Smooth muscle cell (in vitro differentiated cells): Measurements from ENCODE around the gene SHROOM1. TPM values are rescaled to one million over a fixed set of nuclear protein-coding genes. Genes with fewer than 3 reads are reported as not detected.
A peak's percentile ranks its signal among the peaks of the same experiment; 100 is the strongest.

Source experiments
- DNase-seq: peaks from one replicate; lab custom pipeline; 2025; ENCODE audit not compliant: unreplicated experiment; lab: John Stamatoyannopoulos, UW
- H2AFZ ChIP-seq: fragments of 200-600 bp; sonication (generic); 2 replicates; pipeline ENCODE4 v1.6.0; 2016; ENCODE audit warnings: antibody characterized with exemption, low read depth, mild to moderate bottlenecking
- H3F3A ChIP-seq: fragments of 200-600 bp; sonication (generic); 2 replicates; pipeline ENCODE4 v1.6.0; 2017; ENCODE audit warnings: antibody characterized with exemption, low read depth
- H3K27ac ChIP-seq: fragments of 200-600 bp; sonication (generic); 2 replicates; pipeline ENCODE4 v1.5.1; 2016; ENCODE audit warnings: low read depth, mild to moderate bottlenecking
- H3K27me3 ChIP-seq: fragments of 200-600 bp; sonication (generic); 2 replicates; pipeline ENCODE4 v1.6.1; 2016; ENCODE audit warnings: low read depth, mild to moderate bottlenecking
- H3K36me3 ChIP-seq: fragments of 200-600 bp; sonication (generic); 2 replicates; pipeline ENCODE4 v1.5.1; 2016; ENCODE audit warnings: low read depth
- H3K4me1 ChIP-seq: fragments of 200-600 bp; sonication (generic); 2 replicates; pipeline ENCODE4 v1.5.1; 2016; ENCODE audit warnings: low read depth
- H3K4me2 ChIP-seq: fragments of 200-600 bp; sonication (generic); 2 replicates; pipeline ENCODE4 v1.6.0; 2016; ENCODE audit warnings: mild to moderate bottlenecking
- H3K4me3 ChIP-seq: fragments of 200-600 bp; sonication (generic); 2 replicates; pipeline ENCODE4 v1.5.1; 2016; ENCODE audit warnings: mild to moderate bottlenecking
- H3K79me2 ChIP-seq: fragments of 200-600 bp; sonication (generic); 2 replicates; pipeline ENCODE4 v1.6.0; 2016; ENCODE audit warnings: low read depth, mild to moderate bottlenecking
- H3K9ac ChIP-seq: fragments of 200-600 bp; sonication (generic); 2 replicates; pipeline ENCODE4 v1.6.0; 2016; ENCODE audit warnings: low read depth
- H3K9me3 ChIP-seq: fragments of 200-600 bp; sonication (generic); replicated peaks from 2 replicates; pipeline ENCODE4 v1.5.1; 2016; ENCODE audit warnings: low read depth
- H4K20me1 ChIP-seq: fragments of 200-600 bp; sonication (generic); 2 replicates; pipeline ENCODE4 v1.6.0; 2016; ENCODE audit warnings: low read depth
- WGBS: methylation state at CpG from one replicate; pipeline ENCODE4 v1.1.7; 2016; ENCODE audit warnings: low lambda C conversion rate; 5-methylcytosine and 5-hydroxymethylcytosine counted together
- polyA plus RNA-seq: library from polyadenylated mRNA; unstranded; fragments of >200 nt; fragmentation: Nextera tagmentation; extraction: Ambion mirVana; gene quantifications from 2 replicates; pipeline ENCODE4 v1.2.1, GENCODE V29; 2016
- small RNA-seq: library from RNA; depleted of rRNA; stranded (forward); fragments of <200 nt; gene quantifications from one replicate; pipeline ENCODE3, GENCODE V24; 2014
- total RNA-seq: library from RNA; depleted of rRNA; stranded (reverse); fragments of >200 nt; gene quantifications from 2 replicates; pipeline ENCODE4 v1.2.3, GENCODE V29; 2014
- TF ChIP-seq, protein P1 (sequence below): fragments of 200-600 bp; sonication (generic); IDR thresholded peaks from 2 replicates; pipeline ENCODE4 v1.5.1; 2017; ENCODE audit warnings: borderline replicate concordance, mild to moderate bottlenecking, antibody characterized with exemption; ENCODE audit not compliant: insufficient read depth, poor library complexity, severe bottlenecking

Gene SHROOM1
- total and polyA plus RNA-seq, 2 experiments from 2014 or later: 5.9 to 12.0 TPM

DNA sequence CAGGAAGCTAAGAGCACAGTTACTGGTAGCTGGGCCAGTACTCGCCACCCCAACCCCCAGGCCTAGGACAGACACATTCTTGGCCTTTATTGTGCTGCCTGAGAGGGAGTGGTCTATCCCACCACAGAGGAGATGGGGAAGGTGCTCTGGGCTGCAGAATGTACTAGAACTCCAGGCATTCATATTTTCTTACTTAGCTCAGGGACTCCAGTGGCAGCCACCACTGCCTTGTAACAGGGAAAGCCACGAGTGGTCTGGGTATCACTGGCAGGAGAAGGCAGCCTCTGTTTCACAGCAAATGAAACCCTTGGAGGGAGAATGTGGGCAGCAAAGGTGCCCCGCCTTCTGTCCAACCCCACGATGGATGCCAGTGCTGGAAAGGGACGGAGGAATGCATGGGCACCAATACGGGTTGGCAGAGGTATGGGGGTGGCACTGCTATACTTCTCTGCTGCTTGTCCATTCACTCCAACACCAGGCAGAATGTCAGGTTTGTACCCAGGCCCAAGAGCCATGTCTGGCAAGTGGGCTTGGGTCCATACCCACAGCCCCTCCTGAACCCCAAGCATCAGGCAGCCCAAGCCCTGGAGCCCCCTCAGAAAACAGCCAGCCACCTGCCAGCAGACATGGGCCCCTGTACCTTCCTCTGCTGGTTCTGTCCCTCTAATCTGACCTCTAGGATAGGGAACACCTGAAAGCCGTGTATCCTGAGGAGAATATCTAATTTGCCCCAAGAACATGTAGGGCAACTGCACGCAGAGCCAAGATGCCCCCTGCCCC is 58.0 kb downstream of the SHROOM1 start:
- TF ChIP-seq, protein P1, sequence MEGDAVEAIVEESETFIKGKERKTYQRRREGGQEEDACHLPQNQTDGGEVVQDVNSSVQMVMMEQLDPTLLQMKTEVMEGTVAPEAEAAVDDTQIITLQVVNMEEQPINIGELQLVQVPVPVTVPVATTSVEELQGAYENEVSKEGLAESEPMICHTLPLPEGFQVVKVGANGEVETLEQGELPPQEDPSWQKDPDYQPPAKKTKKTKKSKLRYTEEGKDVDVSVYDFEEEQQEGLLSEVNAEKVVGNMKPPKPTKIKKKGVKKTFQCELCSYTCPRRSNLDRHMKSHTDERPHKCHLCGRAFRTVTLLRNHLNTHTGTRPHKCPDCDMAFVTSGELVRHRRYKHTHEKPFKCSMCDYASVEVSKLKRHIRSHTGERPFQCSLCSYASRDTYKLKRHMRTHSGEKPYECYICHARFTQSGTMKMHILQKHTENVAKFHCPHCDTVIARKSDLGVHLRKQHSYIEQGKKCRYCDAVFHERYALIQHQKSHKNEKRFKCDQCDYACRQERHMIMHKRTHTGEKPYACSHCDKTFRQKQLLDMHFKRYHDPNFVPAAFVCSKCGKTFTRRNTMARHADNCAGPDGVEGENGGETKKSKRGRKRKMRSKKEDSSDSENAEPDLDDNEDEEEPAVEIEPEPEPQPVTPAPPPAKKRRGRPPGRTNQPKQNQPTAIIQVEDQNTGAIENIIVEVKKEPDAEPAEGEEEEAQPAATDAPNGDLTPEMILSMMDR: no peak
- Histone ChIP-seq H3K4me2 (no peak overlapping the region), H3K9me3 (no peaks in the 10 kb centered on the region), H2AFZ (no peak overlapping the region), H3K36me3 (no peaks in the 10 kb centered on the region), H3K27me3 (no peaks in the 10 kb centered on the region), H4K20me1 (peaks cover 79% of the 10 kb centered on the region), H3K4me3 (no peak overlapping the region), H3K4me1 (peaks cover 19% of the 10 kb centered on the region), H3K79me2 (peaks cover 81% of the 10 kb centered on the region), H3F3A (no peaks in the 10 kb centered on the region), H3K9ac (no peak overlapping the region), H3K27ac (peak overlapping the region; percentile 38)
- WGBS: 85% methylated on average over 8 of the region's 8 CpGs
- no peak for DNase-seq

Small RNA genes within 50 kb of the gene (small RNA-seq; reads per million reads assigned to genes)
- not detected for gene RNA5SP192

Other genes starting within 250 kb of the SHROOM1 start
- gene IL13, start 172.5 kb downstream of the SHROOM1 start, total RNA-seq: 0.18 and 0.63 TPM in 2 replicates
- gene IL13, start 172.5 kb downstream of the SHROOM1 start, polyA plus RNA-seq: 0.70 TPM in 1 of 2 replicates, not detected in the other
- not detected in 2 replicates for gene IL4, start 156.7 kb downstream of the SHROOM1 start, total RNA-seq
- gene IL4, start 156.7 kb downstream of the SHROOM1 start, polyA plus RNA-seq: not detected in 2 replicates
- 16.0 and 21.4 TPM in 2 replicates for gene KIF3A, start 93.1 kb downstream of the SHROOM1 start, total RNA-seq
- gene KIF3A, start 93.1 kb downstream of the SHROOM1 start, polyA plus RNA-seq: 12.6 and 18.4 TPM in 2 replicates
- gene CCNI2, start 83.2 kb downstream of the SHROOM1 start, total RNA-seq: 0.36 and 0.81 TPM in 2 replicates
- gene CCNI2, start 83.2 kb downstream of the SHROOM1 start, polyA plus RNA-seq: 0.41 and 1.7 TPM in 2 replicates
- gene SEPTIN8, start 53.4 kb downstream of the SHROOM1 start, total RNA-seq: 68.1 and 71.5 TPM in 2 replicates
- gene SEPTIN8, start 53.4 kb downstream of the SHROOM1 start, polyA plus RNA-seq: 26.3 and 27.6 TPM in 2 replicates
- gene SOWAHA, start 17.3 kb downstream of the SHROOM1 start, total RNA-seq: 1.5 and 2.2 TPM in 2 replicates
- 0.43 and 0.71 TPM in 2 replicates for gene SOWAHA, start 17.3 kb downstream of the SHROOM1 start, polyA plus RNA-seq
- 1.9 and 2.3 TPM in 2 replicates for gene GDF9, start 35.8 kb upstream of the SHROOM1 start, total RNA-seq
- gene GDF9, start 35.8 kb upstream of the SHROOM1 start, polyA plus RNA-seq: 0.46 and 0.66 TPM in 2 replicates
- gene UQCRQ, start 36.0 kb upstream of the SHROOM1 start, total RNA-seq: 137 and 162 TPM in 2 replicates
- 1,065 and 1,128 TPM in 2 replicates for gene UQCRQ, start 36.0 kb upstream of the SHROOM1 start, polyA plus RNA-seq
- gene LEAP2, start 43.0 kb upstream of the SHROOM1 start, total RNA-seq: 0.27 and 0.45 TPM in 2 replicates
- 0.55 and 3.2 TPM in 2 replicates for gene LEAP2, start 43.0 kb upstream of the SHROOM1 start, polyA plus RNA-seq
- gene AFF4, start 133.0 kb upstream of the SHROOM1 start, total RNA-seq: 137 TPM in 2 replicates
- 27.8 and 43.4 TPM in 2 replicates for gene AFF4, start 133.0 kb upstream of the SHROOM1 start, polyA plus RNA-seq
- 33.0 and 33.4 TPM in 2 replicates for gene ZCCHC10, start 195.9 kb upstream of the SHROOM1 start, total RNA-seq
- 28.4 and 41.0 TPM in 2 replicates for gene ZCCHC10, start 195.9 kb upstream of the SHROOM1 start, polyA plus RNA-seq
- gene HSPA4, start 221.4 kb upstream of the SHROOM1 start, total RNA-seq: 90.3 and 115 TPM in 2 replicates
- 65.1 and 73.2 TPM in 2 replicates for gene HSPA4, start 221.4 kb upstream of the SHROOM1 start, polyA plus RNA-seq